Smooth muscle cell (in vitro differentiated cells): ENCODE results near the gene UBE4B. TPM values are rescaled to one million over a fixed set of nuclear protein-coding genes. Genes with fewer than 3 reads are reported as not detected.

ENCODE experiments used
- DNase-seq: peaks from one replicate; lab custom pipeline; 2025; ENCODE audit not compliant: unreplicated experiment; lab: John Stamatoyannopoulos, UW
- H2AFZ ChIP-seq: fragments of 200-600 bp; sonication (generic); 2 replicates; pipeline ENCODE4 v1.6.0; 2016; ENCODE audit warnings: antibody characterized with exemption, low read depth, mild to moderate bottlenecking
- H3F3A ChIP-seq: fragments of 200-600 bp; sonication (generic); 2 replicates; pipeline ENCODE4 v1.6.0; 2017; ENCODE audit warnings: antibody characterized with exemption, low read depth
- H3K27ac ChIP-seq: fragments of 200-600 bp; sonication (generic); 2 replicates; pipeline ENCODE4 v1.5.1; 2016; ENCODE audit warnings: low read depth, mild to moderate bottlenecking
- H3K27me3 ChIP-seq: fragments of 200-600 bp; sonication (generic); 2 replicates; pipeline ENCODE4 v1.6.1; 2016; ENCODE audit warnings: low read depth, mild to moderate bottlenecking
- H3K36me3 ChIP-seq: fragments of 200-600 bp; sonication (generic); 2 replicates; pipeline ENCODE4 v1.5.1; 2016; ENCODE audit warnings: low read depth
- H3K4me1 ChIP-seq: fragments of 200-600 bp; sonication (generic); 2 replicates; pipeline ENCODE4 v1.5.1; 2016; ENCODE audit warnings: low read depth
- H3K4me2 ChIP-seq: fragments of 200-600 bp; sonication (generic); 2 replicates; pipeline ENCODE4 v1.6.0; 2016; ENCODE audit warnings: mild to moderate bottlenecking
- H3K4me3 ChIP-seq: fragments of 200-600 bp; sonication (generic); 2 replicates; pipeline ENCODE4 v1.5.1; 2016; ENCODE audit warnings: mild to moderate bottlenecking
- H3K79me2 ChIP-seq: fragments of 200-600 bp; sonication (generic); 2 replicates; pipeline ENCODE4 v1.6.0; 2016; ENCODE audit warnings: low read depth, mild to moderate bottlenecking
- H3K9ac ChIP-seq: fragments of 200-600 bp; sonication (generic); 2 replicates; pipeline ENCODE4 v1.6.0; 2016; ENCODE audit warnings: low read depth
- H3K9me3 ChIP-seq: fragments of 200-600 bp; sonication (generic); replicated peaks from 2 replicates; pipeline ENCODE4 v1.5.1; 2016; ENCODE audit warnings: low read depth
- H4K20me1 ChIP-seq: fragments of 200-600 bp; sonication (generic); 2 replicates; pipeline ENCODE4 v1.6.0; 2016; ENCODE audit warnings: low read depth
- CTCF ChIP-seq: fragments of 200-600 bp; sonication (generic); IDR thresholded peaks from 2 replicates; pipeline ENCODE4 v1.5.1; 2017; ENCODE audit warnings: borderline replicate concordance, mild to moderate bottlenecking, antibody characterized with exemption; ENCODE audit not compliant: insufficient read depth, poor library complexity, severe bottlenecking
- WGBS: methylation state at CpG from one replicate; pipeline ENCODE4 v1.1.7; 2016; ENCODE audit warnings: low lambda C conversion rate; 5-methylcytosine and 5-hydroxymethylcytosine counted together
- polyA plus RNA-seq: library from polyadenylated mRNA; unstranded; fragments of >200 nt; fragmentation: Nextera tagmentation; extraction: Ambion mirVana; gene quantifications from 2 replicates; pipeline ENCODE4 v1.2.1, GENCODE V29; 2016
- total RNA-seq: library from RNA; depleted of rRNA; stranded (reverse); fragments of >200 nt; gene quantifications from 2 replicates; pipeline ENCODE4 v1.2.3, GENCODE V29; 2014

UBE4B gene
- total RNA-seq (46.4 and 54.7 TPM in 2 replicates), polyA plus RNA-seq (20.9 and 24.2 TPM in 2 replicates)

- under 1% methylated on average over 73 of the region's 73 CpGs for WGBS
- H3K27me3 ChIP-seq: no peaks in the 10 kb centered on the region
Measured at GRCh38 chr1:10032590-10033358, at the start of gene UBE4B. UBE4B (plus strand) TSS chr1:10032958; CDS start chr1:10033671, 713 bp downstream.

GRCh38 chr1:9984253-9984652 is 48.5 kb upstream of the UBE4B start:
- Histone ChIP-seq H3K27me3 (no peaks in the 10 kb centered on the region), H3K4me1 (no peaks in the 10 kb centered on the region), H4K20me1 (no peaks in the 10 kb centered on the region), H3K4me3 (no peak overlapping the region), H3F3A (no peaks in the 10 kb centered on the region), H3K79me2 (no peaks in the 10 kb centered on the region), H3K4me2 (no peak overlapping the region), H3K27ac (no peak overlapping the region), H3K9ac (no peak overlapping the region), H3K36me3 (no peaks in the 10 kb centered on the region), H2AFZ (no peak overlapping the region), H3K9me3 (no peaks in the 10 kb centered on the region)
- TF ChIP-seq CTCF: no peak
- WGBS: 96% methylated on average over 5 of the region's 5 CpGs
- no peak for DNase-seq

More at GRCh38 chr1:10032590-10033358, at the start of gene UBE4B:
- H3K36me3 ChIP-seq: no peaks in the 10 kb centered on the region
- H3K9ac ChIP-seq: peak within 1 kb of the TSS; percentile 89
- no peaks in the 10 kb centered on the region for H3K9me3 ChIP-seq
- H3K4me3 ChIP-seq: peak within 1 kb of the TSS; percentile 64
- DNase-seq: peak; percentile 95
- peak within 1 kb of the TSS; percentile 91 for H3K4me2 ChIP-seq
- peaks cover 24% of the 10 kb centered on the region for H4K20me1 ChIP-seq
- TF ChIP-seq CTCF: peak; percentile 77
- H3K4me1 ChIP-seq: peaks cover 8% of the 10 kb centered on the region
- peak within 1 kb of the TSS; percentile 88 for H3K27ac ChIP-seq
- H3F3A ChIP-seq: no peaks in the 10 kb centered on the region
- H2AFZ ChIP-seq: peak within 1 kb of the TSS; percentile 88
- peaks cover 40% of the 10 kb centered on the region for H3K79me2 ChIP-seq

- no peaks in the 10 kb centered on the region for H3K4me1 ChIP-seq
- 73% methylated on average over 6 of the region's 6 CpGs for WGBS
- no peaks in the 10 kb centered on the region for H3K9me3 ChIP-seq
- H4K20me1 ChIP-seq: no peaks in the 10 kb centered on the region
- H3K4me3 ChIP-seq: no peak overlapping the region
- H3K36me3 ChIP-seq: no peaks in the 10 kb centered on the region
- H3K79me2 ChIP-seq: no peaks in the 10 kb centered on the region
- DNase-seq: no peak
- no peak overlapping the region for H3K4me2 ChIP-seq
- H2AFZ ChIP-seq: no peak overlapping the region
- no peaks in the 10 kb centered on the region for H3K27me3 ChIP-seq
- no peak for TF ChIP-seq CTCF
- no peaks in the 10 kb centered on the region for H3F3A ChIP-seq
- H3K9ac ChIP-seq: no peak overlapping the region
- H3K27ac ChIP-seq: no peak overlapping the region
Measured at GRCh38 chr1:9985001-9985400, 47.8 kb upstream of the UBE4B start.

- H2AFZ ChIP-seq: no peak overlapping the region
- no peaks in the 10 kb centered on the region for H3K36me3 ChIP-seq
- no peaks in the 10 kb centered on the region for H3F3A ChIP-seq
- no peak for TF ChIP-seq CTCF
- no peak overlapping the region for H3K4me2 ChIP-seq
- no peaks in the 10 kb centered on the region for H4K20me1 ChIP-seq
- H3K4me1 ChIP-seq: no peaks in the 10 kb centered on the region
- no peak overlapping the region for H3K4me3 ChIP-seq
- H3K79me2 ChIP-seq: no peaks in the 10 kb centered on the region
- WGBS: 86% methylated on average over 5 of the region's 5 CpGs
- no peak for DNase-seq
- no peaks in the 10 kb centered on the region for H3K9me3 ChIP-seq
- H3K9ac ChIP-seq: no peak overlapping the region
- H3K27me3 ChIP-seq: peaks cover 7% of the 10 kb centered on the region
- no peak overlapping the region for H3K27ac ChIP-seq
Measured at GRCh38 chr1:9989773-9990172, 43.0 kb upstream of the UBE4B start.
